Epithelial cell of prostate (primary cell): ENCODE data around the gene LMAN1.

Experiments
- DNase-seq: peaks from one replicate; pipeline ENCODE4 v3.0.0-alpha.2; 2011; ENCODE audit warnings: low read depth, low spot score
- H3K27ac ChIP-seq: fragments of 450-650 bp; 2 replicates; pipeline ENCODE4 v1.5.1; 2017; ENCODE audit warnings: mild to moderate bottlenecking

LMAN1 gene

DNA sequence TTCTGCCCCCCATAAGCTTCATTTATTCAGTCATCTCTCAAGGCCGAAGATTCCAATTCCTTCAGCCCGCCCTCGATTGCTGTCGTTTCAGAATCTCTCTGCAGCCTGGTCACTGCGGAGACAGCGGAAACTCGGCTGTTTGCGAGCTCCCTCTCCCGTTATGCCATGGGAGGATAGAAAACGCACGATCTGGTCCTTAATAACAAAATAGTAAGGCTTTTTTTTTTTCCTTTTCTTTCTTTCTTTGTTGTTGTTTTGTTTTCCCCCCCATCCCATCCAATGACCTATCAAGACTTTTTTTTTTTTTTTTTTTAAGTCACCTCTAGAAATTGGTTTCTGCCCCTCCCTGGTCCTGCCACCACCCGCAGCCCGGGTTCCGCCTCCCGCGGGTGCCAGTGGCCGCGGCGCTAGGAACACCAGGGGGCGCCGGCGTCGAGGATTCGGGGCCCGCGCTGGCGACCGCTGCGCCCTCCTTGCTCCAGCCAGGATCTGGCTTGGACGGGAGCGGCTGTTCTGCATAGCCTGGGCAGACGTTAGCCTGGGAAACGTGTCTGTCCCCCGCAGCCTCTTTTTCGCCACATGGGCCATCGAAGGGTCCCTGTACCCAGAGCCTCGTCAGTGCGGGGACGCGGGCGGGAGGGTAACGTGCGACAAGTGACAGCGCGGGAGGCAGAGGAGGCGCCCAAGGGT, 50.7 kb downstream of the LMAN1 start:
- no peak overlapping the region for H3K27ac ChIP-seq
- no peak for DNase-seq

DNA sequence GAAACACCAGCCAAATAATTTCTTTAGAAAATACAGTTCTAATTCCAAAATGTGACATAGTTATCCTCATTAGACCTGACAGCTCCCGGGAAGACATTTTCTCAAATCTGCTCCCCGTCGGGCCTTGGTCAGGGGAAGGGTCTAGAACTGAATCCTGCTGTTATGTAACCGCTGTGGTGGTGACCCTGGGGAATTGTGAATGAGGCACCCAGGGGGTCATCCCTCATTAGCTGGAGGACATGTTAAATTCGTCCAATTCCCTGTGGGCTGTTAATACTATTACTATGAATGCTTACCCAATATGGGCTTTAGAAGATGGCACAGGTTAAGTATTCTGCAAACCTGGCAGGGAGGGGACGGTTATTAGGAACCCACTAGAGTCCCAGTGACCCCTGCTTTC, 52.4 kb downstream of the LMAN1 start:
- H3K27ac ChIP-seq, result no peak overlapping the region
- no peak for DNase-seq

DNA sequence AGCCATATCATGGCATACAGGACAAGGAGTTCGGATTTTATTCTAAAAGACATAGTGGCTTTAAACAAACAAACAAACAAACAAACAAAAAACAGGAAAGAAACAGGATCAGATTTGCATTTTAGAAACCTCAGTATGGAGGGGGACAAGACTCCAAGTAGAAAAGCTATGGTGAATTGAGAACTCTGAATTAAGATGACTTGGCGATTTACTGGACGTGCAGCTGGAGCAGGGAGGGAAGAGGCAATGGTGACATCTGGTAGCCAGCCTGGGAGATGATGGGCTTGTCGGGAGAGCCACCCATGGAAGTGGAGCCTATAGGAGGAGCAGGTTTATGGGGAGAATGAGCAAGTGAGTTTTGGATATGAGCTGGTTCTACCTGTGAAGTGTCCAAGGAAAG, 53.8 kb downstream of the LMAN1 start:
- no peak for DNase-seq
- H3K27ac ChIP-seq, result no peak overlapping the region

DNA sequence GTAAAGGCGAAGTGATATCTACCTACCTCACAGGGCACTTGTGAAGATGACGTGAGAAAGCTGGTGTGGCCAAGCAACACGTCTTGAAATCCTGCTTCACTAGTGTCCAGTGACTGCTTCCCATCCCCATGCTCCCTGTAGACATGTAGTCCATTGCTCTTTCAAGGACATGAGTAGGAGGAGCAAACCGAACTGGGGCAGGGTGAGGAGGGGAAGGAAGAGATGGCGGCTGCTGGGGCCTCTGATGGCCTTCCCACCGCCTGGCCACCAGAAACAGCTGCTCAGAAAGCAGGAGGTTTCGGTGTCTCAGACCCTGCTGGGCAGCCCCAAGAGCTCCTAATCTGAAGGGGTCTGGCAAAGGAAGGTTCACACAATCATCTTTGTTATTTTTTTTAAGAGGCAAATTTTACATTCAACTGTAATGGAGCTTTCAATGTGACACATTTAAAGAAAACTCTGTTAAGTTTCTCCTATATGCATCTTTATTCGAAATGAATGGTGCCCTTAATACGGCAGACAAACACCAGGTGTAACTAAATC, 55.3 kb downstream of the LMAN1 start:
- H3K27ac ChIP-seq, result no peak overlapping the region
- DNase-seq, result no peak

DNA sequence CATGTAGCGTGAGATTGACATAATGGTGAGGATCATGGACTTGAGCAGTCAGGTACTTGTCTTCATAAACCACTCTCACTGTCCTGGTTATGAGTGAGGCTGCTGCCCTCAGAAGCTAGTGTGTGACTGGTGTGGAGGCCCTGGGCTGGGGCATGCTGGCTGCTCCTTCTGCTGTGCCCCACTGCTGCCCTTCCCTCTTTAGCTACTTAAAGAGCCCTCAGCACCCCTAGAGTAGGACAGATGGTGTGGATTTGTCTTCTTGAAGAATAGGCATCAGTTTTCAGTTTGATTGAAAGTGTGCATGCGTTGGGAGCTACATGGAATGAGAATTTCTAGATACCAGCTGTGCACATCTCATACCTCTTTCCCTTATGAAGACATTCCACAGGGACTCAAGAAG, 56.1 kb downstream of the LMAN1 start:
- DNase-seq, result no peak
- no peak overlapping the region for H3K27ac ChIP-seq

DNA sequence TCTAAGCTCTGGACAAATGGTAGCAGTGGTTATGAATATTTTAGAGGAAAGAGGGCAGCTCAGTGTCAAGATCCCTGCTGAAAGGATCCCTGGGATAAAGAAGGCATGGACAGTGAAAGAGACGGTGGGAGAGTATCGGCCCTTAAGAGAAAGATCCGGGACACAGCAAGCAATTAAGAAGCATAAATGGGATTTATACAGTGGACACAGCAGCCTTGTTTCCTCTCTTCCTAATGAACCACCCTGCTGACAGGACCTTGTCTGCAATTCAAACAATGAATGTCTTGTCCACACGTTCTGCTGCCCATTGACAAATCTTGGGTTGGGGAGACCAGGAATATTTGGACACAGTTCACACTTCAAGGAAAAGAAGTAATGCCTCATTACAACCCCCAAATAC, 57.1 kb downstream of the LMAN1 start:
- no peak for DNase-seq

DNA sequence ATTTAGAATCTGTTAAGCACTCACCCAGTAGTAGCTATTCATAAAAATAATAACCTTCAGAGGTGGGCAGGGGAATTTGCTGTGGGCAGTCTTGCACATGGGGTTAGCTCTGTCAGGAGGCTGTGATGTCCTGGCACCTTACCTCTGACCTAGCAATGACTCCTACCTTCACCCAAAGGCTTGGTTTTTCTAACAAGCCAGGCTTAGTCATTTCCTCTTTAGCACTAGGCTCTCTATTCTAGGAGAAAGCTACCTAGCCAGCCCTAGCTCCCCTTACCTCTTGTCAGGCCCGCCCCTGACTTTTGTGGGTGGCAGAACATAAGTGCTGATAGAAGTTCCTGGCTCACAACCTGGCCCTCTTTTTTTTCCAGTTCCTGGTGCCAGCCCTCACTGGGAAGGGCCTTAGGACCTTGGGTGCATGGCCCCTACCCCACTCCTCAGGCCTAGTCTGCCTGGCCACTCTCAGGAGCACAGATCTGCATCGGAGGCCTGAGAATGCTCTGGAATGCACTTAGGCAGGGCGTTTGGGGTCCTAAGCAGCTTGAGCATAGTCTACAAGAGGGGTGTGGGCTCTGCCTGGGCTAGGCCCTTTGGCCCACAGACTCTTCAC, 58.3 kb downstream of the LMAN1 start:
- peak; percentile 6 for DNase-seq
- H3K27ac ChIP-seq, result no peak overlapping the region

More for the DNA sequence above, 57.1 kb downstream of the LMAN1 start:
- no peak overlapping the region for H3K27ac ChIP-seq

DNA sequence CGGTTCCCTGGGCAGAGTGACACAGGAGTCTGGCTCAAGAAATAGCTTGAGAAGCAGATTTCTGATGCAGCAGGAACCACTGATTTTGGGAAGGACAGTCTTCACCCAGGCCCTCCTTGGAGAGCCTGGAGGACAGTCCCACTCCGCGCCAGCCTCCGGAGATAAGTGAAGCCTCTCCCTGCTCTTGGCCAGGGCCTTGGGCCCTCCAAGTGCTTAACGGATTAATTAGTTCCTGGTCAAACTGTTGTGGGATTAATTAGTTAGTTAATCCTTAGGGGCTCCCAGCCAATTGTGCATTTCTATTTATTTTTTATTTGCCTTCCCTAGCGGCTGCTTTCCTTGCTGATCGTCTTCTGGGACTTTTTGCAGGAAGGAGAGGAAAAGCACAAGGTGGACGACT, 60.2 kb downstream of the LMAN1 start:
- H3K27ac ChIP-seq, result no peak overlapping the region
- DNase-seq, result no peak

DNA sequence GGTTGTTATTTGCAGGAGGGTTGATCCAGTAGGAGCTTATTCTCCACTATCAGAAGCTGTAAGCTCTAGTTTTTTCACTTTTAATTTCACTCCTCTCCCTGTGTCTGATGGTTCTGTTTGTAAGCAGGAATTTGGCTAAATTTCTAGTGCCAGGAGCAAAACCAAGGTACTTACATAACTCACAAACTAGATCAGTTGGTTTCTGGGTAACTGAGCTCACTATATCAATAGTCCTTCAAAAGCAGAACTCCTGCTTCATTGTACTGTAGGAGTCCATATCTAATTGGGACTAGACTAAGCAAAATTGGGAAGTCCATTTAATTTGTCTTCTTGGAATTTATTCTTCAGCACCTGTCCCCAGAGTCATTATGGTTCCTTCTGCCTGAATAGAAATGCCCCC, 65.7 kb downstream of the LMAN1 start:
- no peak for DNase-seq
- no peak overlapping the region for H3K27ac ChIP-seq

DNA sequence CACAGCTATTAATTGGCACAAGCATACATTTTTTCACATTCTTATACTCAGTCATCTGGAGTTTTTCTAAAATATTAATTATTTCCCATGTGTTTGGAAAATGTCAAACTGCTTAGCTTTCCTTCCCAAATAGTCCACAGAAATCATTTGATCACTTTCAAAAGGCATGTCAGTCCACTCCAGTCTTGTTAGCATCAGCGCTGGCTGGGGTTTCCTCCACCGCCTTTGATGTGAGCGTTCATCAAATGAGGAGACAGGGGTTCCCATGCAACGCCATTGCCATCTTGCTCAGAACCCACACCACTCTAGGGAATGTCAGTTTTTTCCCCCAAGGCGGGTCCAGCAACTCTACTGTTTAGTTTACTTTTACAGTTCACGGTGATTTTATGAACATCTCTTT, 72.7 kb downstream of the LMAN1 start:
- H3K27ac ChIP-seq, result no peak overlapping the region
- DNase-seq, result no peak

DNA sequence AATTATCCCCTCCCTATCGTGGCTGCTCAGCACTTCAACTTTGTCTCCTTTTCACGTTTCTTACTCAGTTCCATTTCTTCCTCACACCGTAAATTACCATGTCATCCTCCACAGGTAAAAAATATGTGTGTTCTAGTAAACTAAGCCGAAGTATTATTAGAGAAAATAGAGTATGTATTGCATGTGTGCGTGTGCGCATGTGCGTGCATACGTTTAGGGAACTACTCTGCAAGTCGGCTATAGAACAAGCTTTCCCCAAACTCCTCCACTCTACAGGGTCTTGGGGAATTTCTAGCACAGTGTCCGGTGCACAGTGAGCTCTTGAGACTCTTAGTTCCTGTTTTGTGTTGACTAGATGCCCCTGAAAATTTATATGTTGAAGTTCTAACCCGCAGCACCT, 76.7 kb downstream of the LMAN1 start:
- H3K27ac ChIP-seq, result no peak overlapping the region
- no peak for DNase-seq

DNA sequence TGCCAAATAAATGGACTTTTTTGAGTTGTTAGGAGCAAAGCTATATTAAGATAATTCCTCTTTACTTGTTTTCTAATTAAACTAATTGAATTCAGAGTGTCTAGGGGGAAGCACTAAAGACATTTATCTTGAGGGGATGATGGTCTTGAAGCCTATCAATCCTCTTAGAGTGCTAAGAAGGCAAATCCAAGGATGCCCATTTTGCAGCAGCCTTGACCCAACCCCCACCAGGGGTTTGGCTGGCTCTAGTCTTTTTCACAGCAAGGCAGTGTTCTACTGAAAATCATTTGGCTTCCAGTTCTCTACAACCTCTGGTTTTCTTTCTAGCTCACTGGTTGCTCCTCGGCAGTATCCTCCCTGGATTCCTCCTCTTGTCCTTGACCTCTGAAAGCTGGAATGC, 79.3 kb downstream of the LMAN1 start:
- DNase-seq, result no peak
- H3K27ac ChIP-seq, result no peak overlapping the region

DNA sequence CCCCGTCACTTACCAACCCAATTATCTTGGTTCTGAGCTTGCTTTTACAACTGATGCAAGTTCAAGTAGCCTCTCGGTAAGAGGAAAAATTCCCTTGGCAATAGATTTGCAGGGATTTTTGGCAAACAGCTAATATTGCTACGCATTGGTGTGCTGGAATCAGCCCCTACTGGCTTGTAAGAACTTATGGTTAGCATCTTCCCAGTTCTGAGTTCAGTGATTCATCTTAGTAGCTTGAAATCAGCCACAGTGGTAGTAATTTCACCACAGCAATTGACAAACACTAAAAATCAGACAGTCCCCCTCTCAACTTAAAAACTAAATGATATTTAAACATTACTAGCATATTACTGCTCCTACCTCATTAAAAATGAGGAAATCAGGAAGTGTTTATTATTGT, 79.9 kb downstream of the LMAN1 start:
- no peak for DNase-seq
- H3K27ac ChIP-seq, result no peak overlapping the region

DNA sequence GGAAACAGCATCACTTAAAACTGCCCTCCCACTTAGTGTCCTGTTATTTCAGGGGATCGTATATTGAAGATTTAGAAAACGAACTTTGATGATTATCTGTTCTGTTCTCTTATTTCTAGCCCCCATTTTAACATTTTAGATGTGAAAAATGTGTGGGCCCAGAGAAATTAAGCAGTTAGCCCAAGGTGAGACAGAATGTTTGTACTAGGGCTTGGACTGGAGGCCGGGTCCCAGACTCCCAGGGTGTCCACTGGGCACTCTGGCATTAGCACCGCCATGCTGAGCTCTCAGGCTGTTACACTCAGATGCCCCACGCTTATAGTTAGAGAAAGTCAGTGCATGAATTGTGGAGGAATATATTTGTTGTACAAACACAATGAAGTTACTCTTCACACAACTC, 80.3 kb downstream of the LMAN1 start:
- DNase-seq, result no peak
- H3K27ac ChIP-seq, result no peak overlapping the region
